Measurements from ENCODE around the gene ARFGEF2.
"Not testable (repeated sequence)": the region's sequence is repeated elsewhere in the genome, so short reads cannot be mapped to it uniquely, and the experiment has no call there.

Gene ARFGEF2

DNA sequence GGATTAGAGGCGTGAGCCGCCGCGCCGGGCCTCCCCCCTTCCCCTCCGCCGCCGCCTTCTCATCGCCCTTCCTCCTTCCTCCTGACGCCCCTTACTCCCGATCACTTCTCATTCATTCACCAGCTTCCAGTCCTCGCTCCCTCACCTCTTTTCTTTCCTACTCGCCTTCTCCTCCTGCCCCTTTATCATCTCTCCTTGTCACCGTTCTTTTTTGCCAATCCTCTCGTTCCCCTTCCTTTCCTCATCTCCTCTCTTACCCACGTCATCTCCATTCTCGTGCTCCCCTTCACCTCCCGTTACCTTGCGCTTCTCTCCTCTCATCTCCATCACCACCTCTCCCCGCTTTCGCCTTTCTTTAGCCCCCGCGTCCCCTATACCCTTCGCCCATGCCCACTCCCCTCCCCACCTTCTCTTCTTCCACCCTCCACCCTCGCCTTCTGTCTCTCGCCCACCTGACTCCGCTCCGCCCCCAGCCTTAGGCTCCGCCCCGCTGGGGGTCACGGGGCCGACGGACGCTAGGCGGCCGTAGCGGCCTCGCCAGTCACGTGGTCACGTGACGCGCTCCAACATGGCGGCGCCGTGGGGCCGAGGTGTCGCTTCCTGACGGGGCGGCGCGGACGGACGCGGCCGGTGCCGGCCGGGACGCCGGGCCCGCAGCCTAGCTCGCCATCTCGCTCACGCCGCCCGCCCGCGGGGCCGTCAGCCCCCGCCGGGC lies at the start of gene ARFGEF2:
Gene ARFGEF2 (plus strand): TSS at position 544 of the 715 bp plus-strand sequence. CDS start 179 bp downstream, outside the sequence.
- peak; percentile 93 for DNase-seq (ENCODE audit: low spot score)

DNA sequence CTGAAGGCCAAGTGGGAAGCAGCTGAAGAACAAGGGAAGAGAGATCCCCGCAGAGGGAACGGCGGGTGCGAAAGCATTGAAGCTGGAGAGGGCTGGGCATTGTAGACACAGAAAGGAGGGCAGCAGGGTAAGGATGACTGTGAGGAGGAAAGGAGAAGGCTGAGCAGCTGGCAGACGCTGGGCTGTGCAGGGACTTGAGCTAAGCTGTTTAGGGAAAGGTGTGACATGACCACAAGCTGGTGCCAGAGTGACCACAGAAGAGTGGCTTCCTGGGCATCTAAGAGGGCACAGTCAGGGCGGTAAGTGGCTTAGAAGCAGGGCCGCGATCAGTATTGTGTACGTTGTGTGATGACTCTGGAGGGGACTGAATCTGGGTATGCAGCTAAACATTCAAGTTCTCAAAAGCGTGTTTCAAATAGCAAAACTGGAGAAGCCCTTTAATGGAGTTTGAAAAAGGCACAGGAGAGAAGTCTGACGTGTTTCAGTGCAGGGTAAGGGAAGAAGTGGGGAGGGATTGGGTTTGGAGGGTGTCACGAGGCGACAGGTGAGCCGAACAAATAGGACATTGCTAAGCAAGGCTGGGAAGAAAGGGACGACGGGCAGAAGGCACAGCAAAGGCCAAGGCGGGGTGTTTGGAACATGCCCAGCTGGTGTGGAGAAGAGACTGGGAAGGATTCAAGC lies 46.1 kb upstream of the ARFGEF2 start:
- DNase-seq (ENCODE audit: low spot score) = no peak

DNA sequence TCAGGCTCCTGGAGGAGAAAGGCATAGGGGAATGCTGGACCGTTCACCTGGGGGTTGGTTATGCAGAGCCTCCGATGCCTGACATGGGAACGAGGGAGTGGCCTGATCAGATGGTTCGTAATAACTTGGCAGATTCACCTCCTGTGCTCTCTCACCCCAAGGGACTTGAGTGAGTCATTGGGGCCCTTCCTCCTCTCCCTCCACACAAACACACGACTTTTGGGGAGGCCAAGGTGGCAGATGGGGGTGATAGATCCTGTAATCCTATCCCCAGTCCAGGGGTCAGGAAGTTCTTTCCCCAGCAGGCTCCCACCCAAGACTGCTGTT lies 45.6 kb upstream of the ARFGEF2 start:
- no peak for DNase-seq (ENCODE audit: low spot score)

DNA sequence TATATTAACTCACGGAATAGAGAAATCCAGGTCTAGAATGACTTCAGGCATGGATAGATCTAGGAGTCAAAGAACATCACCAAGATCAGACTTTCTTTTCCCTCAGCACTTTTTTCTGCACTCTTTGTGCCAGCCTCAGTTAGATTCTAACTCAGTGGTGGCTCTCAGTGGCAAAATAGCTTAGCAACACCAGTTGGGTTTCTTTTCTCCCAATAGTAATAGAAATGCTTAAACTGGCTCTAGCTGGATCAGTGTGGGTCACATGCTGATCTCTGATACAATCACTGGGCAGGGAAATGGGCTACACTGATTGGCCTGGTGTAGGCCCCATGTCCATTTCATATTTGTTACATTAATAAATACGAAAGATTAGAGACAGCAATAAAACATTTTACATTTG lies 44.2 kb upstream of the ARFGEF2 start:
- peak; percentile 48 for DNase-seq (ENCODE audit: low spot score)

DNA sequence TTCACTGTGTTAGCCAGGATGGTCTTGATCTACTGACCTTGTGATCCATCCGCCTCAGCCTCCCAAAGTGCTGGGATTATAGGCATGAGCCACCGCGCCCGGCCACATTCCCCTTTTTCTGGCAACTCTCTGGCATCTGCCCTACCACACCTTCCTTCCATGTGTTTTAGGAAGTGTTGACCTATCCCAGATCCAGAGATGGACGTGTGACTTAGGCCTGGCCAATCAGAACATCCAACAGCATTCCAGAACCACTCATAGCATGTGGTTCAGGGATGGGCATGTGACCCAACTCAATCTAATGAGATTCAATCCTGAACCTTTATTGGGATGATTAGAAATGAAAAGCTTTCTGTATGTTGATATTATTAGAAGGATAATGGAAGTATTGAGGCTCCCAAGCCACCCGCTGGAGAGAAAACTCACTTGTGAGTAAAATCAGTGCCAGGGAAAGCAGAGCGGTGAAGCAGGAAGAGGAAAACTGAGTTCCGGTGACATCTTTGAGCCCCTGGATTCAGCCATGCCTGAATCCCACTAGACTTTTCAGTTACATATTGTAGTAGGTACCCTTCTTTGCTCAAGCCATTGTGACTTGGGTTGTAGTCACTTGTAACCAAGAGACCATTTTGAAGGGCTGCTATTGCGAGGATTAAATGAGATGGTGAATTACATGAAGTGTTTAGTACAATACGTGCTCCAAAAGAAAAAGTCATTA lies 42.8 kb upstream of the ARFGEF2 start:
- DNase-seq (ENCODE audit: low spot score) = no peak

DNA sequence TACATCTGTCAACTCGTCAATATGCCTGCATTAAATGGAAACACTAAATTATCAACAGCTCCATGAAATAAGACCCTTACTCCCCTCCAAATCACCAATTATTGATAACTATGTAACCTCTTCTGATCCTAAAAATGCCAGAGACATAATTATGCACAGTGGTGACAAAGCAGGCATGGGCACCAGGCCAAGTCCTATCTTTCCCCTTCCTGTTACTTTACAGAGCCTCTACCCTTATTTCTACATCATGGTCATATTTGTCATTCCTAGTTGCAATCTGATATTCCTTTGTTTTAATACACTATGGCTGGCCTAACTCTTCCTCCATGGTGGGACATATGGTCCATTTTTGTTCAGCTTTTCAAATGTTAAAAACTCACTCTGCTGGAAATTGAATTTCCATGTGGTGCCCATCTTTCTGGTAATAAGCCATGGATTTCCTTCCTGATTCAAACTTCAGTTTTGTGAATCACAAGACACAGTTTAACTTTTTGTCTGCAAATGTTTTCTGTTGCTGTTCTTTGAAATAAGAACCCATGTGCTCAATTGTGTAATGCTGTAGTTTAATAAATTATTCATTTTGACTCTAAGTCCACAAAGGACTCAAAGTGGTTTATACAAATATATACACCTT lies 41.8 kb upstream of the ARFGEF2 start:
- no peak for DNase-seq (ENCODE audit: low spot score)

DNA sequence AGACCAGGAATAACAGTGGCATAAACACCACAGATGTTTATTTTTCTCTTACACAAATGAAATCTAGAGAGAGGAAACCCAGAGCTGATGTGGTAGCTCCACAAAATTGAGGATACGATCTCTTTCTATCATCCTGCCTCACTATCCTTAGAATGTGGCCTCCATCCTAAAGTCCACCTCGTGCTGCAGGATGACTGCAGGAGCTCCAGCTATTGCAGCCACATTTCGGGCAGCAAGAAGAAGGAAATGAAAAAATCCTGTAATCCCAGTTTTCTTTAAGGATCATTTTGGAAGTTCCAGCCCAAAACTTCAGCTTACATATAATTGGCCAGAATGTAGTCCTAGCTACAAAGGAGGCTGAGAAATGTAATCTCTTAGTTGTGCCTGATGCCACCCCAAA lies 41.2 kb upstream of the ARFGEF2 start:
- no peak for DNase-seq (ENCODE audit: low spot score)

DNA sequence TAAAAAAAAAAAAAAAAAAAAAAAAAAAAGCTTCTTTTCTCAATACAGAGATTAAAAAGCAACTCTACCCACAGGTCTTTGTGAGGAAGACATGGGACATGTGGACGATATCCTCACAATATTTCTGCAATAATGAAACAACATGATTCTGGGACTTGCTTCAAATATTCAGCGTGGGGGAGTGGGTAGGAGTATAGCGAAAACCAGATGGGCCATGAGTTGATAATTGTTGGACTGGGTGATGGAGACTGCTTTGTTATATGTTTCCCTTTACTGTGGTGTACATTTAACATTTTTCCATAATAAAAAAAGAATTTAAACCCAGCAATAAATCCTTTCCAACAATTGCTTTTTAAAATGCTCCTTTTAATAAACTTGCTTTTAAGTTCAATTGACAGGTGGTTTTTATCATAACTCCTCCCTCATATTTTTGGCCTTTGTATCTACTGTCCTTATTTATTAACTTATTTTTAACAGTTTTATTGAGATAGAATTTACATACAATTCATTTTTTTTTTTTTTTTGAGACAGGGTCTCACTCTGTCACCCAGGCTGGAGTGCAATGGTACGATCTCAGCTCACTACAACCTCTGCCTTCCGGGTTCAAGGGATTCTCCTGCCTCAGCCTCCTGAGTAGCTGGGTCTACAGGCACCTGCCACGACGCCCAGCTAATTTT lies 40.4 kb upstream of the ARFGEF2 start:
- no peak for DNase-seq (ENCODE audit: low spot score)

DNA sequence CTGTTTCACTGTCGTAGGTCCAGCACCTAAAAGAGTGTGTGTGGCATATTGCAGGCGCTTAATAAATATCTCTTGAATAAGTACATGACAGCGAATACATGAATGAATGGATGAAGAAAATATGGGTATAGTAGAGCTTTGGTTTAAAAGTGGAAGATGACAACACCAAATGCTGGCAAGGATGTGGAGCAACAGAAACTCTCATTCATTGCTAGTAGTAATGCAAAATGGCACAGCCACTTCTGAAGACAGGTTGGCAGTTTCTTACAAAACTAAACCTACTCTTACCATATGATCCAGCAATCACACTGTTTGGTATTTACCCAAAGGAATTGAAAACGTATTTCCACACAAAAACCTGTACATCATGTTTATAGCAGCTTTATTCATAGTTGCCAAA lies 36.3 kb upstream of the ARFGEF2 start:
- DNase-seq (ENCODE audit: low spot score) = no peak

DNA sequence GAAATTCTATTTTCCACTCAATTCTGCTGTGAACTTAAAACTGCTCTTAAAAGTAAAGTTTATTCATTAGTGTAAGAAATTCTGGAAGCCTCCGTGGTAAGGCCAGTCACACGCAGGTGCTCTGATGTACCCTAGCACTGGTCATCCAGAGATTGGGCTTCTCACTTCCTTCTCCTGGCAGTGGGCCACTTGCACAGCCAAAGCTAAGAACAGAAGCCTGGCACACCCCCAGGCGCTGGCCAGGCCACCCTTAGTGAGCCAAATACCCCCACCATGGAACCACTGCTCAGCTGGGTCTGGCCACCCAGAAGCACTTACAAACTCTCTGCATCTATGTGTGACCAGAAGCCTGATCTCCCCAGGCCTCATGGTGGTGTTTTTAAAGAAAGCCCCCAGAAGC lies 35.3 kb upstream of the ARFGEF2 start:
- no peak for DNase-seq (ENCODE audit: low spot score)

DNA sequence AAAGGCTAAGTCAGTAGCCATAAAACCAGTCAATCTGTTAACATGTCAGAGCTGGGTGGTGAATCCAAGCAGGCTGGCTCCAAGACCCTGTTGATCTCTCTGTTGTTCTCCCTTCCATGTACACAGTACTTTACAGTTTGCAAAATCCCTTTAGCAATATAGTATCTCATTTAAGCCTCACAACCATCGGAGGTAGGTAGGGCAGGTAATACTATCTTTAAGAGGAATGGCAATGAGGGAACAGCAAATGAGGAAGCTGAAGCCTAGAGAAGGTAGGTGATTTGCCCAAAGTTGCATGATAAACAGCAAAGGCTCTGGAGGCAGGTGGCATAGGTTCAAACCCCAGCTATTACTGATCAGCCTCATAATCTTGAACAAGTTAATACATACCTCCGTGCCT lies 34.7 kb upstream of the ARFGEF2 start:
- DNase-seq (ENCODE audit: low spot score) = no peak

DNA sequence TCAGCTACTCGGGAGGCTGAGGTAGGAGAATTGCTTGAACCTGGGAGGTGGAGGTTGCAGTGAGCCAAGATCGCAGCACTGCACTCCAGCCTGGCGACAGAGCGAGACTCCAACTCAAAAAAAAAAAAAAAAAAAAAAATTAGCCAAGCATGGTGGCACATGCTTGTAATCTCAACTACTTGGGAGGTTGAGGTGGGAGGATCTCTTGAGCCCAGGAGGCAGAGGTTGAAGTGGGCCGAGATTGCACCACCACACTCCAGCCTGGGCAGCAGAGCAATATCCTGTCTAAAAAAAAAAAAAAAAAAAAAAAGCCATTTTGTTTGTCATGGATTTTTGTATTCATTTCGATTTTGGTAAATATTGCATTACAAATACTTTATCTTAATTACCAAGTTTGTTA lies 33.0 kb upstream of the ARFGEF2 start:
- DNase-seq (ENCODE audit: low spot score) = not testable (repeated sequence)

DNA sequence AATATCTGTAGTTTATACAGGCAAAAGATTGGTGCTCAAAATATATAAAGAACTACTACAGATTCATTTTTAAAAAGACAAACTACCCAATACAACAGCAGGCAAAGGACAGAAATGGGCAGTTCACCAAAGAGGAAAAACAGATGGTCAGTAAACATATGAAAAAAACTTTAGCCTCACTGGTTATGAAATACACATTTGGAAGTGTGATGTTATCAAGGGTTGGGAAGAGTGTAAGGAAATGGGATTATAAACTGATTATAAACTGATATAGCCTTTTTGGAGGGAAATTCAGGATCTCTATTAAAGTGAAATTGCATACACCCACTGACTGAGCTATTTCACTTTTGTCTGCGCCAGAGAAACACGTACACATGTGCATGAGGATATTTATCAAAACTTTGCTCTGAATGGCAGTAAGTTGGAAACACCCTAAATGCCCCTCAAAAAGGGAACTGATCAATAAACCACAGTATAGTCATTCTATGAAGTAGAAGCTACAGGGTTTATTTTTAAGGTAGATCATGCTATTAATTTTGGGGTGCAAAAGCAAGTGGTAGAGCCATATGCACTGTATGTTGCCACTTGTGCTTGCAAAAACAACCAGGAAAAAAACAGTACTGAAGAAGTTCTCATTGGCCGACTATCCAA lies 32.2 kb upstream of the ARFGEF2 start:
- DNase-seq (ENCODE audit: low spot score) = no peak

DNA sequence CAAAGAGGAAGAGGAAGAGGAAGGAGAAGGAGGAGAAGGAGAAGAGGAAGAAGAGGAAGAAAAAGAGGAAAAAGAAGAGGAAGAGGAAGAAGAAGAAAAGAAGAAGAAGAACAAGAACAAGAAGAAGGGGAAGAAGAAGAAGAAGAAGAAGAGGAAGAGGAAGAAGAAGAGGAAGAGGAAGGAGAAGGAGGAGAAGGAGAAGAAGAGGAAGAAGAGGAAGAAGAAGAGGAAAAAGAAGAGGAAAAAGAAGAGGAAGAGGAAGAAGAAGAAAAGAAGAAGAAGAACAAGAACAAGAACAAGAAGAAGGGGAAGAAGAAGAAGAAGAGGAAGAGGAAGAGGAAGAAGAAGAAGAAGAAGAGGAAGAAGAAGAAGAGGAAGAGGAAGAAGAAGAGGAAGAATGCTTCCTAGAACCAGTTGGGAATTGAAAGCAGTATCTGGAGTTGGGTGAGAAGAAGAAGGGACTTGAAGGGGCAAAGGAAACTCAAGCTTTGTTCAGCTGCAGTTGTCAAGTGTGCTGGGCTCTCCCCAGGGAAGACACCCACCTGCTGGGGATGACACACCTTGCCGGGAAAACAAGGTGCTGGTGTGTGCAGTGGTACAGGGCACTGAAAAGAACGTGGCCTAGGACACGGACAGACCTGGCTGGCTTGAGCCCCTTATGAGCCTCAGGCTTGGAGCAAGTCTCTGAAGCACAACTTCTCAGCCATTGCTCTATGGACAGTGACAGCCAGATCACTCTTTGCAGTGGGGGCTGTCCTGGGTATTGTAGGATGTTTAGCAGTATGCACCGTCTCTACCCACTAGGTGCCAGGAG lies 30.1 kb upstream of the ARFGEF2 start:
- DNase-seq (ENCODE audit: low spot score) = no peak

DNA sequence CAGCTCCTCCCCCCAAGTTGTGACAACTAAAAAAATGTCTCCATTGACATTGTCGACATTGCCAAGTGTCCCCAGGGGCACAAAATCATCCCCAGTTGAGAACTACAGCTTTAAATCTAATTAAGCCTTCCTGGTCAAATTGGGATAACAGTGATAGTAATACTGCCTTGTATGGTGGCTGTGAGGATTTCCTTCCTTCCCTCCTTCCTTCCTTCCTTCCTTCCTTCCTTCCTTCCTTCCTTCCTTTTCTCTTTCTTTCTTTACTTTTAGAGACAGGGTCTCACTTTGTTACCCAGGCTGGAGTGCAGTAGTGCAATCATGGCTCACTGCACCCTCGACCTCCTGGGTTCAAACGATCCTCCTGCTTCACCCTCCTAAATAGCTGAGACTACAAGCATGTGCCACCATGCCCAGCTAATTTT lies 29.5 kb upstream of the ARFGEF2 start:
- no peak for DNase-seq (ENCODE audit: low spot score)

DNA sequence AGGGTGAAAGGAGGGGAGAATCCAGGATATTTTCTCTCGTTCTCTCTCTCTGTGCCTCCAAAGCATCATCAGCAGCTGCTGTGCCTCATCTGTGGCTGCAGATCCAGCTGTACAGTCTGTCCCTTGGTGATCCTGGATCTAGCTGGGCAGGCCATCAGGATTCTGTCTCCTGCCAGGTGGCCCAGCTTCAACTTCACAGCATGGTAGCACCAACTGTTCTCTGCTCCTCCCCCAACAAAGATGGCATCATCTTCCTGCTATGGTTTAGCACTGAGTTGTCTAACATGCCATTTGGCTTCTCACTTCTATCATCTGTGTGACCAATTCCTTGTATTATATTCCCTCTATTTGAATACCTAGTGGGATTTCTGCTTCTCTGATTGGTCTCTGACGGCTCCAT lies 28.6 kb upstream of the ARFGEF2 start:
- no peak for DNase-seq (ENCODE audit: low spot score)

DNA sequence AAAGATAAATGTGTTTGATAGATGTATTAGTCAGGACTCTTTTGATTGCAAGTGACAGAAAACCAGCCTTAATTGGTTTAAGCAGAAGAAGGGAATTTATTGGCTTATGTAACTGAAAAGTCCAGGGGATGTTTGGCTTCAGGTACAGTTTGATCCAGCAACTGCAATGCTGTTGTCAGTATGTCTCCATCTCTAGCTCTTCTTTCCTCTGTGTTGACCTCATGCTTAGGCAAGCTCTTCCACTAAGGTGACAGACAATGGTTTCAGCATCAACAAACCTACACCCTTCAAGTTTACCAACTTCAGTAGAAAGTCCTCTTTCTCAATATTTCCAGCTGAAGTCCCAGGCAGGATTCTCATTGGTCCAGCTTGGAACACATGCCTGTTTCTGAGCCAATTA lies 28.1 kb upstream of the ARFGEF2 start:
- DNase-seq (ENCODE audit: low spot score) = no peak

DNA sequence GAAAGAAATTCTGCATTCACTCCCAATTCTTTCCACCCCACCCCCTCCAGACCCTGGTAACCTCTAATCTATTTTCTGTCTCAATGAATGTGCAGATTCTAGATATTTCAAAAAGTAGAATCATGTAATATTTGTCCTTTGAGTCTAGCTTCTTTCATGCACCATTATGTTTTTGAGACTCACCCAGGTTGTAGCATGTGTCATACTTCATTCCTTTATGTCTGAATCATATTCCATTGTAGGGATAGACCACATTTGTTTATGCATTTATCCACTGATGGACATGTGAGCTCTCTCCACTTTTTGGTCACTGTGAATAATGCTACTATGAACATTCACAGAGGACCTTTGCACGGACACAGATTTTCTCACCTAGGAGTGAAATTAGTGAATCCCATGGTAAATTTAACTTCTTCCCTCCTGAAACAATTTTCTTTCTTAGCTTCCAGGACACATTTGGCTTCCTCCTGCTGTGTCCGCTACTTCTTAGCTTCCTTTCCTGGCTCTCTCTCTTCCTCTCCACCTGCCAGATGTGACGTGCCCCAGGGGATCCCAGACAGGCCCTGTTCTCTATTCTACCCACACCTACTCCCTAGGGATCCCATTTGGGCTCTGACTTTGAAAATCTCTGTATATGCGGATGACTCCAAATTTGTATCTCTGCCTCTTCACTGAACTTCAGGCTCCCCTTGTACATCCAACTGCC lies 24.1 kb upstream of the ARFGEF2 start:
- peak; percentile 66 for DNase-seq (ENCODE audit: low spot score)

DNA sequence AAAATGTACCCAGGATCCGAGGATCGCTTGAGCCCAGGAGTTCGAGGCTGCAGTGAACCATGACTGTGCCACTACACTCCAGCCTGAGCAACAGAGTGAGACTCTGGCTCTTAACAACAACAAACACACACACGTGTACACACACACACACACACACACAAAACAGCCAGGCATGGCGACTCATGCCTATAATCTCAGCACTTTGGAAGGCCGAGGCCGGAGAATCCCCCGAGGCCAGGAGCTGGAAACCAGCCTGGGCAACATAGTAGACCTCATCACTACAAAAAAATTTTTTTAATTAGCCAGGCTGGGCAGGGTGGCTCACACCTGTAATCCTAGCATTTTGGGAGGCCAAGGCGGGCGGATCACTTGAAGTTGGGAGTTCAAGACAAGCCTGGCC lies 23.3 kb upstream of the ARFGEF2 start:
- no peak for DNase-seq (ENCODE audit: low spot score)

DNA sequence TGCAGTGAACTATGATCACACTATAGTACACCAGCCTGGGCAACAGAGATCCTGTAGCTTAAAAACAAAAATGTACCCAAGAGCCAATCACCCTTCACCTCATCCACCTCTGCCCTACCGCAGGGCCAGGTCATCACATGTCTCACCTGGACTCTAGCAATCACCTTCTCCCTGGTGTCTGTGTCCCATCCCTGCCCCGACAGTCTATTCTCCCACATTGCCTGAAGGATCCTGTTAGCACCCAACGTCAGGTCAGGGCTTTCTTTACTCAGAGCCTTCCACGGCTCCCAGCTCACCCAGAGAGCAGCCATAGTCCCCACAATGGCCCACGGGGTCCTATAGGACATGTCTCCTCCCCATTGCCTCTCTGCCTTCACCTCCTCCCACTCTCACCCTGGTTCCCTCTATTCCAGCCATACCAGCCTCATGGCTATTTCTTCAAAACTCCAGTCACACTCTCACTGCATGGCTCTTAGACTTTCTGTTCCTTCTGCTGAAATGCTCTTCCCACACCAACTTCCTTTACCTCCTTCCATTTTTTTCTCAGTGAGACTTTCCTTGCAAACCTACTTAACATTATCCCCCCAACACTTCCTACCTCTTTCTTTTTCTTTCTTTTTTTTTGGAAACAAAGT lies 22.5 kb upstream of the ARFGEF2 start:
- DNase-seq (ENCODE audit: low spot score) = no peak

Data from hepatic stellate cell (primary cell).